SIG-M5 treated with dmso at 0.1 percent for 504 hours (cell line): Measurements from ENCODE around the gene SOCS3.
A peak's percentile ranks its signal among the peaks of the same experiment; 100 is the strongest.

Experiments
- DNase-seq: peaks from one replicate; lab custom pipeline; 2025; ENCODE audit not compliant: unreplicated experiment; lab: John Stamatoyannopoulos, UW

Gene SOCS3

DNA sequence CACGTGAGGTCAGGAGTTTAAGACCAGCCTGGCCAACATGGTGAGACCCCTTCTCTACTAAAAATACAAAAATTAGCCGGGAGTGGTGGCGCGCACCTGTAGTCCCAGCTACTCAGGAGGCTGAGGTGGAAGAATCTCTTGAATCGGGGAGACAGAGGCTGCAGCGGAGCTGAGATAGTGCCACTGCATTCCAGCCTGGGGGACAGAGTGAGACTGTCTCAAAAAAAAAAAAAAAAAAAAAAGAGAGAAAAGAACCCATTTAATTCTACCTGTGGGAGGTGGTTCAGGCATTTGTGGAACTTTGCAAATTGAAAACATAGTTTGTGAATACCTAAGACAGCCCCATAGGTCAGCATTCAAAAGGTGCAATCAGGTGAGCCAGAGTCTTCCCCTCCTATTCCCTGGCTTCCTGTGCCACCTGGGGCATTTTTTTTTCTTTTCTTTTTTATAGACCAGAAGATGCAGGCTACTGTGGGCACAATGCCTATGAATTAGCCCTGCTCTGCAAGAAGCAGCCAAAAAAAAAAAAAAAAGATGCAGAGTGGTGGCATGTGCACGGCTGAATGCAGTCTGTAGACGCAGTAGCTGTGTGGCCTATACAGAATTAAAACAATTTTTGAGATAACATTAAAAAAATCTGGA, 9.1 kb upstream of the SOCS3 start:
- no peak for DNase-seq

DNA sequence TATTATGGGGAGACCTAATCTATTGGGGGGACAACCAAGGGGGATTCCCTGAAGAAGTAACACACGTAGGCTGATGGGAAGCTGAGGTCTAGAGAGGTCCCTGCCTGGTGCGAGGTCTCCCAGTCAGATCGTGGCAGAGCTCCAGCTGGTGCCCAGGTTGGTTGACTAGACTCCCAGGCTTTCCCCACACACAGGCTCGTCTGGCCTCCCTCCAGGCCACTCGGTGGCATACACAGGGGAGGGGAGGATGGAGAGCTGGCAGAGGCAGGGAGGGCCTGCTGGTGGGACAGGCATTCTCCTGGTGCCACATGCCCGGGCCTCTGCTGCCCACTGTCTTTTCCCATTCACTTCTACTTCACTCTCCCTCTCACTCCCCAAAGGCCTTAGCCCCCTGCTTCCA, 8.5 kb upstream of the SOCS3 start:
- DNase-seq = no peak

DNA sequence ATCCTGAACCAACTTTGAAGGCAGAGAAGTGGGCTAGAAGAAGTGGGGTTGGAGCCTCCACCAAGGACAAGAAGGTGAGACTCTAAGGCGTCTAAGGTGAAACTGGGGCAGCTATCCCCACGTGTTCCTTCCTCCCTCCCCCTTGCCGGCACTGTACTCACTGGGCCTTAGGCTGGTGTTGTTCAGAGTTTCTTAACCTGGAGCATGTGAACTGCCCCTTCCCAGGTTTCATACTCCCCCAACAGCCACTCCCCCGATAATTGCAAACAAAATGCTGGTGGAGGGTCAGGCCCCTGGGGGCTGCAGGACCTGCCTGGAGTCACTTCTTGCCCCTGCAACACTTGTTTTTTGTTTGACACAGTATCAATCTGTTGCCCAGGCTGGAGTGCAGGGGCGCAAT, 7.3 kb upstream of the SOCS3 start:
- DNase-seq = no peak

DNA sequence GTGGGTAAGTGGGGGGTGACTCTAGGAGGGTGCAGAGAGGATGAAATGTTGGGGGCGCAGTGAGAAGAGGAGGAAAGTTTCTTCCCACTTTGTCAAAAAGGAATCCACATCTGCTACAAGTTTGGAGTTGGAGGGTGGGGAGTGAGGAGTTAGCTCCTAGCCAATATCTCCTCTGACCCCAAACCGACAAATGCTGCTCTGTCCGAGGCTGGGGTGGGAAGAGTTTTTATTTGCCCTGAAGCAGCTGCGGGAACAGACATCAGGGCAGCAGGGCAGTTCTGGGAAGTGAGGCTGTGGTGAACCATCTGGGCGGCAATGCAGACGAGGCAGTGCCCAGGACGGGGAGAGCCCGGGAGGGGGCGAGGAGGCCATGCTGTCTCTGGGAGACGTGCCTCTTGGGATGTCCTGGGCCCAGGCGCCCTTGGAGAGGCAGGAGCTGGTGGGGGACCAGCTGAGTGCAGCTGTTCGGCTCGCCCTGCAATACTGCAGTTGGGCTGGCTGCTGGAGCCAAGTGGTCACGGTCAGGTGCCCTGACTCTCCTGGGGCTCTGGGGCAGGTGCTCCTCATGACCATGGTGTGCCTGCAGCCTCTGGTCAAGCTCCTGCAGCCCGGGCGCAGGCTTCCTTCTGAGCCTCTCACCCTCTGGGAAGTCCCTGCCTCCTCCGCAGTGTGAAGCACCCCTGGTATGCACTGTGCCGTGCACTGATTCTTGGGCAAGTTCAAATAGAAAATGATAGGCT, 6.4 kb upstream of the SOCS3 start:
- no peak for DNase-seq

DNA sequence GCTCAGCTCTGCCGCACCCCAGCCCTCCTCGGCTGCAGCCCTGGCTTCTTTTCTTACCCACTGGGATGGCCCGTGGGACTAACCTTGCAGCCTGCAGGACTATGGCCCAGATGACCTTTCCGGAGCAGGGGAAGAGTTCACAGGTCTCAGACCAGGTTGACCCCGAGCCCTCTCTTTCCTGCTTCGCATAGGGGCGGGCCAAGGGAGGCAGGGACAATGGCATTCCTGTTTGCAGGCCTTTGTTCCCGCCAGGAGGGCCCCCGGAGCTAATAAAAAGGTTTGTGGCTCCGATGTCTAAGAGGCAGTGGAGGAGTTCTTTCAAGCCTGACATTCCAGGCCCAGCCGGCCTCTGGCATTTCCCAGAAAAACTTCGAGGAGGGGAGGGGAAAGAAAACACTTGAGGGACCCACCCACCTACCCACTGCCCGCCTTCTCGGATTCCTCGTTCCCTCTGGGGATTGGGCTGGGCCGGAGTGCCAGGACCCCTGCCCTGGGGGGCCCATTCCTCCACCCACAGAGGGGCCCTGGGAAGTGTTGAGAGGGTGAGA, 5.8 kb upstream of the SOCS3 start:
- DNase-seq = no peak

DNA sequence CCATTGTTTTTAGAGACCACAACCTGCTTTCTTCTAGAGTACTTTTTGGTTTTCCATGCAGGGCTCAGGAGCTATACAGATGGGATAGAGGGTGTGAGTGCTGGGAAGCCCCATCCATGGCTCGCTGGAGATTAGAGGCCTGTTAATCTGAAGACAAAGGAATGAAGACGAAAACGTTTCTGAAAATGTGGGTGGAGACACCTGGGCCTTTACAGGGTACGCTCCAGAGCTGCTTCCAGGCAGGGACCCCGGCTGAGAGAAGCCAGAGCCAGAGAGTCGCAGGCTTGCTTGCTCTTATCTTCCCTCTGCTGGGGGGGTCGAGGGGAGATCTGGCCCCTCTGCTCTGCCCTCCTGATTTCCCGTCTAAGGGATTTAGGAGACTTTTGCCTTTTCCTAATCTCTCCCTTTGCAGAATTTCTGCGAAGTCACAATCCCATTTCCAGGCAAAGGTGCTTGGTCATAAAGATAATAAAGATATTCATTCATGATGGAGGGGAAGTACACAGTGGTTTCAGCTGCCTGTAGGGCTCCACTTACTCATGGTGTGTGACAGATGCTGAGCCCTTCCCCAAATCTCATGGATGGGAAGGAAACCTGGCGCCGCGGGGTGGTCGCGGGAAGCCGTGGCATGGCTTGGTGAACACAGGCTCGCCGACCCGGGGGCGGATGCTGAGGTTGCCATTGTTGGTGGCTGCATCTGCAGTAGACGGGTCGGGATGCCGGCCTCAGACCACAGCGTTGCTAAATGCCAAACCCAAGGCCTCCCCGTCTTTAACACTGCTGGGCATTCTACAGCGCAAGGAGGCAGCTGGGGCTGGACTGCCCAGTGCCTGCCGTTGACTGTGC, 4.8 kb upstream of the SOCS3 start:
- DNase-seq = no peak

DNA sequence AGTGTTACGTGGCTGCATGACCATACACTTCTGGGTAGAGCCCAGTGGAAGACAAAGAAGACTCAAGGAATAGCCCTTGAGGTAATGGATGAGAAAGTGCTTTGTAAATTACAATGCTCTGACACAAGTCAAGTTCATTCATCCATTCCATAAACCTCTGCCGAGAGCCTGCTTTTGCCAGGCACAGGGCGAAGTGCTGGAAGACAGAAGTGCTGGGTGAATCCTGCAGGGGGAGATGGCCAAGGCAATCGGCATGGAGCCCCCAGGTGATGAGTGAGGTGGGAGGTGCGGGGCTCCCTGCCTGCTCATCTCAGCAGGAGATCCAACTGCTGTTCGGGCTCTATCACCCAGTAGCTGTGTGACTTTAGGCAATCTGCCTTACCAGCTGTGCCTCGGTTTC, 2.8 kb upstream of the SOCS3 start:
- DNase-seq = no peak

DNA sequence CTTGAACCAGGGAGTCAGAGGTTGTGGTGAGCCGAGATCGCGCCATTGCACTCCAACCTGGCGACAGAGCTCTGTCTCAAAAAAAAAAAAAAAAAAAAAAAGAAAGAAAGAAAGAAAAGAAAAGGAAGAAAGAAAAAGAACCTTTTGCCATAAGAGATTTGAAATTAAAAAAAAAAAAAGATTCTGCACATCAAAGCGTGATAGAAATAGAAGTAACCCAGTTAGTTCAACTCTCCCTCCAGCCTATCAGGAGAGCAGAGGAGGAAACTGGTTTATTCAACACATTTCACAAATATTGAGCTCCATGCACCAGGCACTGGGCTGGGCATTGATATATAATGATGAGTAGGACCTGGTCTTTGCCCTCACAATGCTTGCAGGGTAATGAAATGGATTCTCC, 2.4 kb upstream of the SOCS3 start:
- no peak for DNase-seq

DNA sequence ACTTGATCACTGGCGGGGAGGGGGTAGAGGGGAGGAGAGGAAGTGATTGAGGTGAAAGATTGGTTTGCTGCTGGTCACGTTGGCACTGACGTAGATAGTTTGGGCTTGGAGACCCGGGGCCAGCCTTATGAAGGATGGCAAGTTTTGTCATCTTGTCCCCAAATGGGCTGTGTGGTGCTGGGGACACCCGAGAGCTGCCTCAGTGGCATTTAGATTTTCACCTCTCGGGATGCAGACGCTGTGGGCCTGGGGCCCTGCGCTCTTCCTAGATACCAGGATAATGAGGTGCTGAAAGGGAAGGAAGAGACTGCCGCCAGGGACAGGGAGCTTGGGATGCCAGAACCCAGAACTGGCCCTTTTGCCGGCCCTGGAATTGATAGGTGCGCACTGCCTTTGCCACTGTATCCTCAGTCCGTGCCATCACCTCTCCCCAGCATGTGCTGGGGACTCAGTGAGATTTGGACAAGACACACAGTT, 1.4 kb upstream of the SOCS3 start:
- no peak for DNase-seq

DNA sequence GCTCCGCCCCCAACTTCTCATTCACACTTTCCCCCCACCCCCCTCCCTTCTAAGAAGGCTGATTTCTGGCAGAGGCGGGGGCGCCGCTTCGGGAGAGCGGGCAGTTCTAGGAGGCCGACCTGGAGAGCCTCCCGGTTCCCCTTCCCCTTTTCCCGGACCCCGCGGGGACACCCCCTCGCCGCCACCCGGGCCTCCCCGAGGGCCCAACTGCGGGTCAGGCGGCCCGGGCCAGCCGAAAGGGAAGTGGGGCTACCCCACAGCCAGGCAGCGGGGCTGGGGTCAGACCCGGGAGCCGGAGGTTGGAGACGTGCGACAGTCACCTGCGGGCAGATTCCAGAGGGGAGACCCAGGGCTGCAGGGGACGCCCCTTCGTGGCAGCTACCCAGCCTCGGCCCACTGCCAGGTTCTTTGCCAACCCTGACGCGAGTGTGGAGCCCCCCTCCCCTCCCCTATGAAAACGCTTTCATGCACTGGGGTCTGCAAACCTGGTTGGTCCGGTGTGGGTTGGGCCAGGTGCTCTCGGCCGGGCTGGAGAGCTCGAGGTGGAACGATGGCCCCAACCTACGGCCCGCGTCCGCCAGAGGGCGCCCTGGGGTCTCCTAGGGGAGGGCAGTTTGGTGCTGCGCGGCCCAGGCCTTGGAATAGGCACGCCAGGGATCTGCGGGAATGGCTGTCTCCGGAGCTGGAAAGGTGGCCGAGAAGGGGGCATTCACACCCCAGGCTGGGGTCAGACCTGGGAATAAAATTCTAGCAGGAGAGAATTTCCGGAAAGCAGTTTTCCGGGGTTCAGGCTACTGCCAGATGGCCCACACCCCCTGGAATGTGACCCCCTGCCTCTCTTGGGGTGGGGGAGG, 721 bp upstream of the SOCS3 start:
- DNase-seq = peak; percentile 73

DNA sequence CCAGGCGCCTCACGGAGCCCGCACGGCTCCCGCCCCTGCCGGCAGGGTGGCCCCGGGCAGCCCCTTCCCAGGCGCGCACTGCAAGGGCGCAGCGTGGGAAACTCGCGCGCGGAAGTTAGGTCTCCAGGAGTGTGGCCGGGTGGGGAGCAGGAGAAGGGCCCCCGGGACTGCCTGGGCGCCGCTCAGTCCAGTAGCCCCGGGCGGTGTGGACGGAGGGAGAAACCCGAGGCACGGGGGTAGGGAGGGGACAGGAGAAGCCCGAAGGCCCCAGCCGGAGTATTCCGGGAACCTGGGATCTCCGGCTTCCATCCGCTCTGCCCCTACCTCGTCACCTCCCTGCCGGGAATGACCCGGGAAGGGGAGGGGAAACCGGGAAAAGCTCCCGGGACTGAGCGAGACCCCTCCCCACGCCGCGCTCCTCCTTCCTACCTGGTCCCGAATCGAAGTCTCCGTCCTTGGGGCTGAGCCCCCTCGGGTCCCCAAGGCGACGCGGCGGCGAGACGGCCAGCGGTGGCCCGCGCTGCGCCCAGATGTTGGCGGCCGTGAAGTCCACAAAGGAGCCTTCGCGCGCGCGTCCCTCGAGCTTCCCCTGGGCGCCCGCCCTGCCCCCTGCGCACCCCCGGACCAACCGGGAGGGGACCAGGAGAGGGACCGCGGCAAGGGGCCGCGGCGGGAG, 418 bp downstream of the SOCS3 start:
- DNase-seq = no peak

DNA sequence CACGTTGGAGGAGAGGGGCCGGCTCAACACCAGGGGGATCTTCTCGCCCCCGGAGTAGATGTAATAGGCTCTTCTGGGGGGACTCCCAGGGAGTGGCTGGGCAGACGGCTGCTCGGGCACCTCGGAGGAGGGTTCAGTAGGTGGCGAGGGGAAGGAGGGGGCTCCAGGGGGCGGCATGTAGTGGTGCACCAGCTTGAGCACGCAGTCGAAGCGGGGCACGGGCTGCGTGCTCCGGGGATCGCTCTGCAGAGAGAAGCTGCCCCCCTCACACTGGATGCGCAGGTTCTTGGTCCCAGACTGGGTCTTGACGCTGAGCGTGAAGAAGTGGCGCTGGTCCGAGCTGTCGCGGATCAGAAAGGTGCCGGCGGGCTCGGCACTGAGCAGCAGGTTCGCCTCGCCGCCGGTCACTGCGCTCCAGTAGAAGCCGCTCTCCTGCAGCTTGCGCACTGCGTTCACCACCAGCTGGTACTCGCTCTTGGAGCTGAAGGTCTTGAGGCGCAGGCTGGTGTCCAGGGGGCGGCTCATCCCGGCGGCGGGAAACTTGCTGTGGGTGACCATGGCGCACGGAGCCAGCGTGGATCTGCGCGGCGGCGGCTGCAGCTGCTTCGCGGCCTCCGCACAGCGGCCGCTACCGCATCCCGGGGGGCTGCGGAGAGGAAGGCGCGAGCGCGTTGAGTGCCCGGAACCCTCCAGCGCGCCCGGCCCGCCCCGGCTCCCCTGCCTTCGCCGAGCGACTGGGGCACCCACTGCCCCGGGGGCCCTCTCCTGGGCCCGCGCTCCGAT, 1.1 kb downstream of the SOCS3 start:
- DNase-seq = no peak

DNA sequence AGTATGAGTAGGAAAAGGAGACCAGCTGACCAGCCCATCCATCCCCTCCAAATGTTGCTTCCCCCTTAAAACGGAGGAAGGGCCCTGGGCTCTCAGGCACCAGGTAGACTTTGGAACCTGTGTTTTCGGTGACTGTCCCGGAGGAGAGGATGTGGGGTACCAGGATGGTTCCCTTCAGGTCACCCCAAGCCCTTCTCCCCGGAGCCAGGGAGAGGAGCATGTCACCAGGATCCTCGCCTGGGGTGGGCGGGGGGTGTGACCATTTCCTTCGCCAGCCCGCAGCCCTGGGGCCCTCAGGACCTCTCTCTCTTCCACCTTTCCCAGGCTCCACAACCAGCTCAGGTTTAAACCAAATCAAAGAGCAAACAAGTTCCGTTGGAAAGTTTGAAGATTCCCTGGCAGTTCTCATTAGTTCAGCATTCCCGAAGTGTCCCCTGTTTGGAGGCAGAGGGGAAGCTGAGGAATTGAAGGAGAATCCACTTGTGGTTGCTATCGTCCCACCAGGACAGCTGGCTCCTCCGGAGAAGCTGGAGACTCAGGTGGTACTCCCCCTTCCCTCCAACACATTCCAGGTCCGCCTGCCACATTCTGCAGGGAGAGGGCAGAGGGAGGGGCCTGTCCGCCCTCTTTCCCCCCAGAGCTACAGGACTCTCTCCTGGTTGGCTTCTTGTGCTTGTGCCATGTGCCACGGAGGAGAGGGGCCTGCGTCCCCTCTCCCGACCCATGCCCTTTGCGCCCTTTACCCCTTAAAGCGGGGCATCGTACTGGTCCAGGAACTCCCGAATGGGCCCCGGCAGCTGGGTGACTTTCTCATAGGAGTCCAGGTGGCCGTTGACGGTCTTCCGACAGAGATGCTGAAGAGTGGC, 2.0 kb downstream of the SOCS3 start:
- no peak for DNase-seq

DNA sequence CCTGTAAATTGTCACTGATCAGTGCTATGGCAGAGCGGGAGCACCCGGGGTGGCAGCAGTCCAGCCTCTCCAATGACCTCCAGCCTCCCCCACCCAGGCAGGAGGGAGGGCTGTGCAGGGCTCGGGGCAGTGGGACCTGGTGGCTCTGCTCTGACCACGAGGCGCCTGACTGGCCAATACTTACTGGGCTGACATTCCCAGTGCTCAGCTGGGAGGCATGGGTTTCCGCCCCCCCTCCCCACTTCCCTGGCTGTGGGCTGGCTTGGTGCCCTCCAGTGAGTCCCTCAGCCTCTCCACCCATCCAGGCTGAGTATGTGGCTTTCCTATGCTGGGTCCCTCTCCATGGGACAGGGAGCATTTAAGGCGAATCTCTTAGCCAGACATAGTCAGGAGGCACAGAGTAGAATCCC, 2.7 kb downstream of the SOCS3 start:
- no peak for DNase-seq

DNA sequence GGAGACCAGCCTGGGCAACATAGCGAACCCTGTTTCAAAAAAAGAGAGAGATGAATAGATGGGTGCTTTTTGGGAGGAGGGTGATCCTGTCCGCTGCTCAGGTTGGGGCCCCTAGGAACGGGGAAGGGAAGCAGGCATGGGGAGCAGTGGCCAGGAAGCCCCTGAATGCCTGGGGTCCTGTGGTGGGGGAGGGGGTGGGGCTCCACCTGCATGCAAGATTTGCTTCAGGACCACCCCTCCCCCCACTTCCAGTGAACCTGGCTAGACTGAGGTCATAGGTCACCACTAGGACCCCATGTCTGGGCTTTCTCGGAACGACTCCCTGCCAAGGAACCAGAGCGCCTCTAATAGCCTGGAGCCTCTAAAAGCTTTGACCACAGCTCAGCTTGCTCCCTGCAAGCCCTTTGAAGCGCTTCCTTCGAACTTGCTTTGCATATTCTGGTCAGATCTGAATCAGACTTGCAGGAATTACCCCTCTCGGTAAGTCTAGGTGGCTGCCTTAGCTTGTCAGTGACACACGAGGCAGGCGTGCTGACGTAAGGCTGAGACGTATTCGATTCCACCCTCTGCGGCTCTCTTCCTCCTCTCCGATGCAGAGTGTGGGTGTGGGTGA, 3.7 kb downstream of the SOCS3 start:
- peak; percentile 79 for DNase-seq

DNA sequence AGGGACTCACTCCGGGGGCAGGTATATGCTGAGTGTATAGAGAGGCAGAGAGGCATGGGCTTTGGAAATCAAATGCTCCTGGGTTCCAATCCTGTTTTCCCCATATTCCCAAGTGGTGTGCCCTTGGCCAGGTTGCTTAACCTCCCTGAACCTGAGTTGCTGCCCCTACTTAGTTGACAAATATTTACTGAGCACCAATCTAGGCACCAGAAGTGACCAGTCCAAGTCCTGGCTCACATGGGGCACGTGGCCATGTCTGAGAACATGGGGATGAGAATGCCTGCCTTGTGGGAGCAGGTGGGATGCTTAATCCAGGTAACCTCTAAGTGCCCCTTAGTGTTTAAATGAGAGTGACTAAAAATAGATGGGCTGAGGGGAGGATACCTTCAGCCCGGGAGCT, 4.2 kb downstream of the SOCS3 start:
- DNase-seq = no peak

DNA sequence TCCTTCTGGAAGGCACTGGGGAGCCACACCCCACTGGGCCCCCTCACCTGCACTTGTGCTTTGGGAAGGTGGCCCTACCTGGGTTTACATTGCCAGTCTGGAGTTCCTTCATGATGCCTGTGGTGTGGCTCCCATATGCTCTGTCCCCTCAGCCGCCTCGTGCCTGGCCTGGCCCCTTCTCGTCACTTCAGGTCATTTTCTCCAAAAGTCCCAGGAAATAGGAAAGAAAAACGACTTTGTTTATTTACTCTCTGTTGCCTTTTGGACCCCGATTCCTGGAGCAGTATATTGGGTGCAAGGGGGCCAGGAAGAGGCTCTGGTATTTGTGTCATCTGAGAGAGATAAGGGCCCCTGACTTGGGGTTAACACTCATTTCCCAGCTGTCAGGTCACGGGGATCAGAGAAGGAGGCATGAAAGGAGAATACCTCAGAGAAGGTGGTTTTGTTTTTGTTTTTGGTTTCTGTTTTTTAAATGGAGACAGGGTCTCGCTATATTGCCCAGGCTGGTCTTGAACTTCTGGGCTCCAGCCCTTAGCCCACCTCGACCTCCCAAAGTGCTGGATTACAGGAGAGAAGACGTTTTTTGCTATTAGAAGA, 4.7 kb downstream of the SOCS3 start:
- no peak for DNase-seq

DNA sequence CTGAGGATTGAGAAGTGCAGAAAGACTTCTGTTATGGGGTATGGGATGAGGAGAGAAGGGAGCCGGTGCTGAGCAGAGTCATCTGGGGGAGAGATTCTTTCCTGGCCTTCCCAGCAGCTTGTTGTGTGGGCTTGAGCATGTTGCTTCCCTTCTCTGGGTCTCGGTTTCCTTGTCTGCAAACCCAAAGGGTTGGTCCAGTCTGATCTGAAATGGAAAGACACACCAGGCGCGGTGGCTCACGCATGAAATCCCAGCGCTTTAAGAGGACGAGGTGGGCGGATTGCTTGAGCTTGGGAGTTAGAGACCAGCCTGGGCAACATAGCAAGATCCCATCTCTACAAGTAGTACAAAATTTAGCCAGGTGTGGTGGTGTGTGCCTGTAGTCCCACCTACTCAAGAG, 6.0 kb downstream of the SOCS3 start:
- no peak for DNase-seq
